Measurements from ENCODE around the gene EAPP.

- TF ChIP-seq, protein P1, sequence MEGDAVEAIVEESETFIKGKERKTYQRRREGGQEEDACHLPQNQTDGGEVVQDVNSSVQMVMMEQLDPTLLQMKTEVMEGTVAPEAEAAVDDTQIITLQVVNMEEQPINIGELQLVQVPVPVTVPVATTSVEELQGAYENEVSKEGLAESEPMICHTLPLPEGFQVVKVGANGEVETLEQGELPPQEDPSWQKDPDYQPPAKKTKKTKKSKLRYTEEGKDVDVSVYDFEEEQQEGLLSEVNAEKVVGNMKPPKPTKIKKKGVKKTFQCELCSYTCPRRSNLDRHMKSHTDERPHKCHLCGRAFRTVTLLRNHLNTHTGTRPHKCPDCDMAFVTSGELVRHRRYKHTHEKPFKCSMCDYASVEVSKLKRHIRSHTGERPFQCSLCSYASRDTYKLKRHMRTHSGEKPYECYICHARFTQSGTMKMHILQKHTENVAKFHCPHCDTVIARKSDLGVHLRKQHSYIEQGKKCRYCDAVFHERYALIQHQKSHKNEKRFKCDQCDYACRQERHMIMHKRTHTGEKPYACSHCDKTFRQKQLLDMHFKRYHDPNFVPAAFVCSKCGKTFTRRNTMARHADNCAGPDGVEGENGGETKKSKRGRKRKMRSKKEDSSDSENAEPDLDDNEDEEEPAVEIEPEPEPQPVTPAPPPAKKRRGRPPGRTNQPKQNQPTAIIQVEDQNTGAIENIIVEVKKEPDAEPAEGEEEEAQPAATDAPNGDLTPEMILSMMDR (IDR thresholded peaks at IDR 0.05): no peak
- no peak for TF ChIP-seq POLR2AphosphoS5 (IDR thresholded peaks at IDR 0.05; ENCODE audit: insufficient read depth in 1 of 2, low read depth in 1 of 2)
These were observed 11.9 kb downstream of the EAPP start for GRCh38 chr14:34527591-34527990.

Measured in vagina (tissue), 2 donors.